Measurements from ENCODE around the gene CERS2.

CERS2 gene

GRCh38 chr1:150997126-150997872, 22.7 kb upstream of the CERS2 start:
- no peak for TF ChIP-seq CTCF (IDR thresholded peaks at IDR 0.05; ENCODE audit: extremely low read depth, missing control alignments)
- DNase-seq (ENCODE audit: low spot score) = no peak

- no peak for DNase-seq (ENCODE audit: low spot score)
- peak; percentile 65 for TF ChIP-seq CTCF (IDR thresholded peaks at IDR 0.05; ENCODE audit: extremely low read depth, missing control alignments)
These were observed 21.3 kb upstream of the CERS2 start for GRCh38 chr1:150995896-150996295.

GRCh38 chr1:150995460-150995859, 20.8 kb upstream of the CERS2 start:
- TF ChIP-seq CTCF (IDR thresholded peaks at IDR 0.05; ENCODE audit: extremely low read depth, missing control alignments) = no peak
- DNase-seq (ENCODE audit: low spot score) = no peak

GRCh38 chr1:150994248-150994647, 19.6 kb upstream of the CERS2 start:
- TF ChIP-seq CTCF (IDR thresholded peaks at IDR 0.05; ENCODE audit: extremely low read depth, missing control alignments) = no peak
- no peak for DNase-seq (ENCODE audit: low spot score)

- TF ChIP-seq CTCF (IDR thresholded peaks at IDR 0.05; ENCODE audit: extremely low read depth, missing control alignments) = no peak
- DNase-seq (ENCODE audit: low spot score) = no peak
These were observed 18.0 kb upstream of the CERS2 start for GRCh38 chr1:150992626-150993025.

- TF ChIP-seq CTCF (IDR thresholded peaks at IDR 0.05; ENCODE audit: extremely low read depth, missing control alignments) = no peak
- DNase-seq (ENCODE audit: low spot score) = no peak
These were observed 13.3 kb upstream of the CERS2 start for GRCh38 chr1:150987924-150988323.

- no peak for TF ChIP-seq CTCF (IDR thresholded peaks at IDR 0.05; ENCODE audit: extremely low read depth, missing control alignments)
- DNase-seq (ENCODE audit: low spot score) = no peak
These were observed 10.7 kb upstream of the CERS2 start for GRCh38 chr1:150985179-150985825.

Data from GM20000 (cell line).